H1 (cell line): ENCODE results near the gene SLC6A7. TPM values are rescaled to one million over a fixed set of nuclear protein-coding genes. Genes with fewer than 3 reads are reported as not detected.

Experiments
- CTCF ChIA-PET: fragments of 300-600 bp; sonication (Branson Sonifier 250); formaldehyde crosslinking; loops from one replicate; lab custom pipeline; 2021; ENCODE audit not compliant: partially characterized antibody; lab: Charles Lee
- POLR2A ChIA-PET: fragments of 300-600 bp; sonication (Branson Sonifier 250); formaldehyde crosslinking; loops from one replicate; lab custom pipeline; 2021; ENCODE audit warnings: inconsistent platforms; ENCODE audit not compliant: partially characterized antibody; lab: Charles Lee
- DNase-seq, 2 experiments: peaks; one replicate each; pipeline versions ENCODE4 v3.0.0 to v3.0.0-alpha.2; 2010 to 2022; ENCODE audit warnings: low spot score in 2 of 2, low read depth in 1 of 2, mixed read lengths in 1 of 2
- FAIRE-seq: peaks from 2 replicates; lab custom pipeline; 2011; peaks lifted over from hg19 to GRCh38; lab: Jason Lieb, UNC
- H2AFZ ChIP-seq: 2 replicates; pipeline ENCODE4 v1.8.1; 2012; ENCODE audit warnings: low read length, inconsistent platforms
- H2AK5ac ChIP-seq: 2 replicates; pipeline ENCODE4 v1.6.1; 2013; ENCODE audit warnings: low read depth, low read length
- H2BK120ac ChIP-seq: replicated peaks from 2 replicates; pipeline ENCODE3; 2013; ENCODE audit warnings: low read depth, low read length, inconsistent platforms
- H2BK12ac ChIP-seq: 2 replicates; pipeline ENCODE4 v1.6.1; 2013; ENCODE audit warnings: low read depth, low read length
- H2BK15ac ChIP-seq: 2 replicates; pipeline ENCODE4 v1.6.1; 2013; ENCODE audit warnings: low read length
- H2BK20ac ChIP-seq: 2 replicates; pipeline ENCODE4 v1.6.1; 2013; ENCODE audit warnings: low read length
- H2BK5ac ChIP-seq: 2 replicates; pipeline ENCODE4 v1.6.1; 2013; ENCODE audit warnings: low read depth, low read length
- H3K14ac ChIP-seq: 2 replicates; pipeline ENCODE4 v1.6.1; 2013; ENCODE audit warnings: inconsistent platforms; ENCODE audit not compliant: insufficient read length
- H3K18ac ChIP-seq: 2 replicates; pipeline ENCODE4 v1.6.1; 2013; ENCODE audit warnings: low read length; ENCODE audit errors: extremely low read depth
- H3K23ac ChIP-seq: 2 replicates; pipeline ENCODE4 v1.6.1; 2013; ENCODE audit warnings: inconsistent platforms; ENCODE audit not compliant: insufficient read length
- H3K23me2 ChIP-seq: 2 replicates; pipeline ENCODE4 v1.6.1; 2013; ENCODE audit warnings: low read depth, low read length
- H3K27ac ChIP-seq: 2 replicates; pipeline ENCODE4 v1.6.1; 2011; ENCODE audit warnings: low read depth, low read length, inconsistent platforms
- H3K27me3 ChIP-seq, 4 experiments: replicated peaks in 1 of 4; 1 replicate in 1 of 4; 2 replicates in 3 of 4; pipeline versions ENCODE4 v1.6.1 to v1.8.1; 2011 to 2013; ENCODE audit warnings: low read length in 3 of 4, mild to moderate bottlenecking in 3 of 4, inconsistent platforms in 2 of 4, mixed read lengths in 2 of 4, moderate library complexity in 1 of 4; ENCODE audit not compliant: control insufficient read depth in 3 of 4, insufficient read depth in 3 of 4; ENCODE audit errors: extremely low read depth in 1 of 4
- H3K36me3 ChIP-seq, 4 experiments: 2 replicates each; pipeline versions ENCODE4 v1.6.1 to v1.8.1; 2011 to 2013; ENCODE audit warnings: mild to moderate bottlenecking in 4 of 4, low read length in 3 of 4, moderate library complexity in 2 of 4, control low read depth in 1 of 4, inconsistent platforms in 1 of 4; ENCODE audit not compliant: insufficient read depth in 4 of 4, control insufficient read depth in 2 of 4
- H3K4ac ChIP-seq: replicated peaks from 2 replicates; pipeline ENCODE3; 2013; ENCODE audit warnings: low read length, low read depth, mixed read lengths, inconsistent platforms; ENCODE audit not compliant: insufficient read length
- H3K4me1 ChIP-seq, 4 experiments: replicated peaks in 1 of 4; 1 replicate in 1 of 4; 2 replicates in 3 of 4; pipeline versions ENCODE4 v1.6.1 to v1.8.1; 2011 to 2013; ENCODE audit warnings: low read length in 3 of 4, inconsistent platforms in 2 of 4, mixed read lengths in 1 of 4; ENCODE audit not compliant: insufficient read depth in 4 of 4, control insufficient read depth in 3 of 4
- H3K4me2 ChIP-seq, 2 experiments: 2 replicates each; pipeline versions ENCODE4 v1.6.1 to v1.8.1; 2011 to 2013; ENCODE audit warnings: low read depth in 2 of 2, low read length in 2 of 2, control low read depth in 1 of 2, inconsistent platforms in 1 of 2, mild to moderate bottlenecking in 1 of 2; ENCODE audit not compliant: insufficient read depth in 1 of 2
- H3K4me3 ChIP-seq, 4 experiments: fragments of 200-600, 300-600 bp in 1 of 4; sonication (generic), shearing (Covaris generic), sonication (Bioruptor Twin) in 1 of 4; 2 replicates each; pipeline versions ENCODE4 v1.5.1 to v1.8.1; 2011 to 2016; ENCODE audit warnings: low read length in 4 of 4, low read depth in 3 of 4, control low read depth in 2 of 4, inconsistent platforms in 2 of 4, mild to moderate bottlenecking in 2 of 4, mixed read lengths in 1 of 4, moderate library complexity in 1 of 4; ENCODE audit not compliant: insufficient read depth in 2 of 4; ENCODE audit errors: extremely low read depth in 1 of 4
- H3K56ac ChIP-seq: replicated peaks from 2 replicates; pipeline ENCODE3; 2013; ENCODE audit warnings: low read depth, mild to moderate bottlenecking, mixed read lengths, low read length, inconsistent platforms; ENCODE audit not compliant: insufficient read length
- H3K79me1 ChIP-seq: 2 replicates; pipeline ENCODE4 v1.6.1; 2013; ENCODE audit warnings: low read depth, low read length, control low read depth
- H3K79me2 ChIP-seq, 2 experiments: 2 replicates each; pipeline versions ENCODE4 v1.6.1 to v1.8.1; 2012 to 2013; ENCODE audit warnings: low read length in 2 of 2, mild to moderate bottlenecking in 2 of 2, inconsistent platforms in 1 of 2; ENCODE audit not compliant: insufficient read depth in 2 of 2, control insufficient read depth in 1 of 2
- H3K9ac ChIP-seq, 4 experiments: replicated peaks in 1 of 4; 1 replicate in 1 of 4; 2 replicates in 3 of 4; pipeline versions ENCODE4 v1.6.1 to v1.8.1; 2011 to 2013; ENCODE audit warnings: low read depth in 3 of 4, low read length in 3 of 4, control low read depth in 2 of 4, mild to moderate bottlenecking in 2 of 4, moderate library complexity in 2 of 4, inconsistent platforms in 1 of 4; ENCODE audit errors: extremely low read depth in 1 of 4
- H3K9me3 ChIP-seq, 2 experiments: 2 replicates each; pipeline versions ENCODE4 v1.6.1 to v1.8.1; 2012 to 2013; ENCODE audit warnings: mild to moderate bottlenecking in 2 of 2, moderate library complexity in 2 of 2, control low read depth in 1 of 2, inconsistent platforms in 1 of 2, low read depth in 1 of 2, low read length in 1 of 2, mixed read lengths in 1 of 2; ENCODE audit not compliant: insufficient read depth in 2 of 2
- H4K20me1 ChIP-seq, 2 experiments: replicated peaks in 1 of 2; 2 replicates each; pipeline versions ENCODE3 to v1.8.1; 2011 to 2013; ENCODE audit warnings: inconsistent platforms in 2 of 2, low read length in 2 of 2, mild to moderate bottlenecking in 1 of 2; ENCODE audit not compliant: insufficient read depth in 2 of 2, control insufficient read depth in 1 of 2
- H4K5ac ChIP-seq: 2 replicates; pipeline ENCODE4 v1.6.1; 2013; ENCODE audit warnings: low read length, low read depth, mixed read lengths, inconsistent platforms; ENCODE audit not compliant: insufficient read length
- H4K8ac ChIP-seq: 2 replicates; pipeline ENCODE4 v1.8.0; 2013; ENCODE audit warnings: mild to moderate bottlenecking, moderate library complexity, low read length, inconsistent platforms; ENCODE audit not compliant: insufficient read depth; ENCODE audit errors: extremely low read depth
- H4K91ac ChIP-seq: replicated peaks from 2 replicates; pipeline ENCODE3; 2013; ENCODE audit warnings: low read length, mixed read lengths, inconsistent platforms; ENCODE audit not compliant: insufficient read length
- ASH2L ChIP-seq: fragments of 200-600, 300-600 bp; sonication (generic); IDR thresholded peaks from one replicate; pipeline ENCODE4 v1.7.1; 2017; ENCODE audit warnings: low read length
- CTBP2 ChIP-seq: IDR thresholded peaks from 2 replicates; pipeline ENCODE4 v1.7.0; 2011; ENCODE audit warnings: borderline replicate concordance, mild to moderate bottlenecking, moderate library complexity, mixed read lengths, low read length; ENCODE audit not compliant: insufficient read depth, insufficient read length
- KDM1A ChIP-seq: fragments of 200-600, 300-600 bp; sonication (generic); IDR thresholded peaks from 2 replicates; pipeline ENCODE4 v1.7.1; 2016; ENCODE audit warnings: mild to moderate bottlenecking, low read length, borderline replicate concordance
- POU5F1 ChIP-seq: IDR thresholded peaks from 2 replicates; pipeline ENCODE4 v1.6.1; 2011; ENCODE audit warnings: low read depth, mild to moderate bottlenecking, low read length, moderate library complexity
- SIN3A ChIP-seq, 2 experiments: IDR thresholded peaks in 1 of 2; conservative IDR thresholded peaks in 1 of 2; 2 replicates each; pipeline ENCODE4 v1.6.1; 2011 to 2012; ENCODE audit warnings: low read length in 2 of 2, improper control_type of control experiment in 1 of 2, low read depth in 1 of 2, mild to moderate bottlenecking in 1 of 2
- SIX5 ChIP-seq: IDR thresholded peaks from 2 replicates; pipeline ENCODE4 v1.6.1; 2011; ENCODE audit warnings: mild to moderate bottlenecking, low read depth, low read length
- SP1 ChIP-seq: IDR thresholded peaks from 2 replicates; pipeline ENCODE4 v1.6.1; 2011; ENCODE audit warnings: low read depth, low read length
- ZNF274 ChIP-seq: IDR thresholded peaks from 2 replicates; pipeline ENCODE4 v1.7.0; 2012; ENCODE audit warnings: low read length, borderline replicate concordance; ENCODE audit errors: extremely low read depth
- WGBS, 2 experiments: shearing (Covaris generic) in 1 of 2; methylation state at CpG; one replicate each; pipeline versions ENCODE4 v1.1.6 to v1.1.7; 2013 to 2015; ENCODE audit warnings: low lambda C conversion rate in 2 of 2, mixed read lengths in 2 of 2, inconsistent platforms in 1 of 2, low coverage in 1 of 2, missing lambda C conversion rate in 1 of 2; ENCODE audit not compliant: insufficient replicate concordance in 2 of 2, insufficient coverage in 1 of 2, insufficient read length in 1 of 2; ENCODE audit errors: extremely low coverage in 1 of 2, missing lambda C conversion rate in 1 of 2; 5-methylcytosine and 5-hydroxymethylcytosine counted together
- polyA plus RNA-seq, 7 experiments: library from polyadenylated mRNA; depleted of rRNA in 3 of 7; stranded (reverse) in 5 of 7; unstranded in 2 of 7; fragments of >200 nt in 5 of 7; fragments of 200-250 nt in 2 of 7; gene quantifications; 1 replicate in 5 of 7; 2 replicates in 1 of 7; 4 replicates in 1 of 7; pipeline versions ENCODE4 v1.2.1 to v1.2.3, GENCODE V29; 2011 to 2013; ENCODE audit warnings: missing spikeins in 2 of 7, mixed read lengths in 2 of 7
- total RNA-seq: library from RNA; stranded (reverse); fragmentation: NEBNext Ultra II Directional; extraction: Animal tissue kit (Norgen Biotek cat#: 25700); gene quantifications from 2 replicates; pipeline ENCODE4 v1.2.1, GENCODE V29; 2021
- TF ChIP-seq, protein P1 (sequence below): IDR thresholded peaks from 2 replicates; pipeline ENCODE4 v1.6.1; 2011; ENCODE audit warnings: low read length, improper control_type of control experiment
- TF ChIP-seq, protein P2 (sequence below), 3 experiments: IDR thresholded peaks; 1 replicate in 2 of 3; 2 replicates in 1 of 3; pipeline versions ENCODE4 v1.5.1 to v1.6.1; 2011; ENCODE audit warnings: low read length in 3 of 3, mild to moderate bottlenecking in 3 of 3, inconsistent platforms in 2 of 3, low read depth in 1 of 3, moderate library complexity in 1 of 3; ENCODE audit not compliant: insufficient read depth in 1 of 3; ENCODE audit errors: control extremely low read depth in 1 of 3

SLC6A7 gene
- total and polyA plus RNA-seq, 2 of the 8 experiments (the other 6 are each of a cell fraction or from before 2014, with no cell fraction given): 0.07 to 0.12 TPM

DNA sequence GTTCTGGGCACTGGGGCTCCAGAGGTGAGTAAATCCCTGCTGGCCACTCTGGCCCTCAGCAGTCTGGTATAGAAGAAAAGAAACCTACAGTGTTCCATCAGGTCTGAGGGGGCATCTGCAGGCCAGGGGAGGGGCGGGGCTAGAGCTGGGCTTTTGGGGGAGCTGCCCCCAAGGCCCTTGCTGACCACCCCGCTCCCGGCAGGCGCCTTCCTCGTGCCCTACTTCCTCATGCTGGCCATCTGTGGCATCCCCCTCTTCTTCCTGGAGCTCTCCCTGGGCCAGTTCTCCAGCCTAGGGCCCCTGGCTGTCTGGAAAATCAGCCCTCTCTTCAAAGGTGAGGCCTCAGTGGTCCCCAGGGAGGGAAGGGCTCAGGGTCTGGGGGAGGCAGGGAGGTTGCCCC is 6.7 kb downstream of the SLC6A7 start:
- Histone ChIP-seq H3K79me1 (no peaks in the 10 kb centered on the region), H2AK5ac (no peak overlapping the region), H3K36me3 (no peaks in the 10 kb centered on the region), H3K9me3 (no peaks in the 10 kb centered on the region), H3K23ac (no peak overlapping the region), H2AFZ (no peak overlapping the region), H4K8ac (no peak overlapping the region), H3K9ac (no peak overlapping the region), H3K23me2 (no peaks in the 10 kb centered on the region; the same call in 1 of the 2 replicates), H3K18ac (no peak overlapping the region), H2BK12ac (no peak overlapping the region), H2BK15ac (no peak overlapping the region), H3K4me3 (no peak overlapping the region), H3K14ac (no peak overlapping the region), H2BK120ac (no peak overlapping the region), H3K4me1 (no peaks in the 10 kb centered on the region; a peak in 1 of 7 replicates), H4K91ac (no peak overlapping the region), H3K4me2 (no peak overlapping the region), H3K79me2 (no peaks in the 10 kb centered on the region), H4K5ac (no peak overlapping the region), H2BK20ac (no peak overlapping the region), H3K27ac (no peak overlapping the region), H3K4ac (no peak overlapping the region), H3K56ac (no peak overlapping the region), H2BK5ac (no peak overlapping the region), H3K27me3 (peaks cover 0 to 15% (median 12%) of the 10 kb centered on the region in 4 experiments; a peak in 3 of 7 replicates), H4K20me1 (no peaks in the 10 kb centered on the region)
- 100% methylated on average over 2 of the region's 5 CpGs; no CpG with 5 or more reads in 1 of the 2 experiments for WGBS, 2 experiments
- CTCF ChIA-PET: interaction anchor here (14.5 to 23.7 kb wide), 2 partner anchors 18 to 21 kb away, joined by 206 to 302 read pairs; no protein-coding TSS in a partner anchor
- POLR2A ChIA-PET: interaction anchor here (1.0 kb wide), 1 partner anchor 14 kb away, joined by 3 read pairs; no protein-coding TSS in a partner anchor
- FAIRE-seq (no peak), DNase-seq (no peak)
- TF ChIP-seq, protein P1, sequence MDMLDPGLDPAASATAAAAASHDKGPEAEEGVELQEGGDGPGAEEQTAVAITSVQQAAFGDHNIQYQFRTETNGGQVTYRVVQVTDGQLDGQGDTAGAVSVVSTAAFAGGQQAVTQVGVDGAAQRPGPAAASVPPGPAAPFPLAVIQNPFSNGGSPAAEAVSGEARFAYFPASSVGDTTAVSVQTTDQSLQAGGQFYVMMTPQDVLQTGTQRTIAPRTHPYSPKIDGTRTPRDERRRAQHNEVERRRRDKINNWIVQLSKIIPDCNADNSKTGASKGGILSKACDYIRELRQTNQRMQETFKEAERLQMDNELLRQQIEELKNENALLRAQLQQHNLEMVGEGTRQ: no peak
- TF ChIP-seq SP1 (no peak), ZNF274 (no peak), ASH2L (no peak), CTBP2 (no peak), POU5F1 (no peak), KDM1A (no peak), SIN3A (conservative IDR thresholded peaks at IDR 0.05 in 1 of 2, IDR thresholded peaks at IDR 0.05 in 1 of 2; ENCODE audit: low read depth in 1 of 2, low read length in 2 of 2) (no peak), SIX5 (no peak)
- TF ChIP-seq, protein P2, sequence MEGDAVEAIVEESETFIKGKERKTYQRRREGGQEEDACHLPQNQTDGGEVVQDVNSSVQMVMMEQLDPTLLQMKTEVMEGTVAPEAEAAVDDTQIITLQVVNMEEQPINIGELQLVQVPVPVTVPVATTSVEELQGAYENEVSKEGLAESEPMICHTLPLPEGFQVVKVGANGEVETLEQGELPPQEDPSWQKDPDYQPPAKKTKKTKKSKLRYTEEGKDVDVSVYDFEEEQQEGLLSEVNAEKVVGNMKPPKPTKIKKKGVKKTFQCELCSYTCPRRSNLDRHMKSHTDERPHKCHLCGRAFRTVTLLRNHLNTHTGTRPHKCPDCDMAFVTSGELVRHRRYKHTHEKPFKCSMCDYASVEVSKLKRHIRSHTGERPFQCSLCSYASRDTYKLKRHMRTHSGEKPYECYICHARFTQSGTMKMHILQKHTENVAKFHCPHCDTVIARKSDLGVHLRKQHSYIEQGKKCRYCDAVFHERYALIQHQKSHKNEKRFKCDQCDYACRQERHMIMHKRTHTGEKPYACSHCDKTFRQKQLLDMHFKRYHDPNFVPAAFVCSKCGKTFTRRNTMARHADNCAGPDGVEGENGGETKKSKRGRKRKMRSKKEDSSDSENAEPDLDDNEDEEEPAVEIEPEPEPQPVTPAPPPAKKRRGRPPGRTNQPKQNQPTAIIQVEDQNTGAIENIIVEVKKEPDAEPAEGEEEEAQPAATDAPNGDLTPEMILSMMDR (IDR thresholded peaks at IDR 0.05; ENCODE audit: control extremely low read depth in 1 of 3, insufficient read depth in 1 of 3, low read depth in 1 of 3, low read length in 3 of 3): no peak
